Middle frontal gyrus (tissue), 1 donor: Measurements from ENCODE around the gene PRM3.

ENCODE experiments used
- DNase-seq: peaks from one replicate; pipeline ENCODE4 v3.0.0-alpha.2; 2015; ENCODE audit warnings: low spot score; ENCODE audit errors: extremely low spot score

Gene PRM3, protein sequence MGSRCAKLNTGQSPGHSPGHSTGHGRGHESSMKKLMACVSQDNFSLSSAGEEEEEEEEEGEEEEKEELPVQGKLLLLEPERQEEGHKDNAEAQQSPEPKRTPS

DNA sequence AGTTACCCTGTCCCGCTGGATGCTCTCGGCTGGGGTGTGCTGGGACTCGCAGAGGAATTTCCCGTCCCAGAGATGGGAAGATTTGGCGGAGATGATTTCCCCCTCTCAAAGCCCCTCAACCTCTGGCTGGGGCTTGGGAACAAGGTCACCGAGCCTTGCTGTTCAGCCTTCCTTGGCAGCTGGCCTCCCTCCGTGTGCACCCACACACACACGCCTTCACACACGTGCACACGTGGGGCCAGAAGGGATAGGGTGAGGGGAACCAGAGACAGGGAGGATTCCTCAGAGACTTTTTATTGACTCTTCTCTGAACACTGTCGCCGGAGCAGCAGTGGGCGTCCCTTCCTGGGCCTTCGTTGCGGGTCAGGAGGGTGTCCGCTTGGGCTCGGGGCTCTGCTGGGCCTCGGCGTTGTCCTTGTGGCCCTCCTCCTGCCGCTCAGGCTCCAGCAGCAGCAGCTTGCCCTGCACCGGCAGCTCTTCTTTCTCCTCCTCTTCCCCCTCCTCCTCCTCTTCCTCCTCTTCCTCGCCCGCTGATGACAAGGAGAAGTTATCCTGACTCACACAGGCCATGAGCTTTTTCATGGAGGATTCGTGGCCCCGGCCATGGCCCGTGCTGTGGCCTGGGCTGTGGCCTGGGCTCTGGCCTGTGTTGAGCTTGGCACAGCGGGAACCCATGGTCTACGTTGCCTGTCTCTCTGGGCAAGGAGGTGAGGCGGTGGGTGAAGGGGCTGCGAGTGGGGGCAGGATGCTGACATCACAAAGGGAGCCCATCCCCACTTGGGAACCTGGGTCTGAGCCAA lies at the start of gene PRM3:
TSS of gene PRM3 (minus strand) at position 709 of the 800 bp plus-strand sequence. CDS start at position 675, 34 bp downstream.
- DNase-seq = no peak

DNA sequence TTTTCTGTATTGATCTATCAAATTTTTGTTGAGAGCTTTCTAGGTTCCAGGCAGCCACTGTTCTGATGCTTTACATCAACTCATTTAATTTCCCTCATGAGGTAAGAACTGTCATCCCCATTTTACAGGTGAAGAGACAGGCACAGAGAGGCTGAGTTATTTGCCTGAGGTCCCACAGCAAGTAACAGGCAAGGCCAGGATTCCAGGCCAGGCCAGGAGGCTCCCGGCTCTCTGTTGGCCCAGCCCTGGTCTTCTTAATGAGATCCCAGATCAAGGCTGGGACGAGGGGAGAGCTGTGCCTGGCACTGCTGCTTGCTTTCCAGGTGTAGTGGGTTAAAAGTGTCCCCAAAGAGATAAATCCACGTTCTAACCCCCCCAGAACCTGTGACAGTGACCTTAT lies 49.4 kb upstream of the PRM3 start:
- no peak for DNase-seq

DNA sequence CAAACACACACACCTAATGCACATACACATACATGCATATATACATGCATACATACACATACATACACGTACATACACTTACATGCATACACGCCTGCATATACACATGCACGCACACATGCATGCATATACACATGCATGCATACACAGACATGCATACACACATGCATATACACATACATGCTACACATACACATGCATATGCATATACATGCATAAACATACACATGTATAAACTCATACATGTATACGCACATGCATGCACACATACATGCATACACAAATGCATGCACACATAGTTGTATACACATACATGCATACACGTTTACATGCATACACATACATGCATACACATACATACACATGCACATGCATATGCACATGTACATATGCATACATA lies 48.2 kb upstream of the PRM3 start:
- DNase-seq = no peak

DNA sequence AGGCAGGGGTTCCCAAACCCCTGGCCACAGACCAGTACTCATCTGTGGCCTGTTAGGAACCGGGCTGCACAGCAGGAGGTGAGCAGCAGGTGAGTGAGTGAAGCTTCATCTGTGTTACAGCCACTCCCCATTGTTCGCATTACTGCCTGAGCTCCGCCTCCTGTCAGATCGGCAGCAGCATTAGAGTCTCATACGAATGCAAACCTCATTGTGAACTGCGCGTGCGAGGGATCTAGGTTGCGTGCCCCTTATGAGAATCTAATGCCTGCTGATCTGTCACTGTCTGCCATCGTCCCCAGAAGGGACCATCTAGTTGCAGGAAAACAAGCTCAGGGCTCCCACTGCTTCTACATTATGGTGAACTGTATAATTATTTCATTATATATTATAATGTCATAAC lies 46.7 kb upstream of the PRM3 start:
- DNase-seq = no peak

DNA sequence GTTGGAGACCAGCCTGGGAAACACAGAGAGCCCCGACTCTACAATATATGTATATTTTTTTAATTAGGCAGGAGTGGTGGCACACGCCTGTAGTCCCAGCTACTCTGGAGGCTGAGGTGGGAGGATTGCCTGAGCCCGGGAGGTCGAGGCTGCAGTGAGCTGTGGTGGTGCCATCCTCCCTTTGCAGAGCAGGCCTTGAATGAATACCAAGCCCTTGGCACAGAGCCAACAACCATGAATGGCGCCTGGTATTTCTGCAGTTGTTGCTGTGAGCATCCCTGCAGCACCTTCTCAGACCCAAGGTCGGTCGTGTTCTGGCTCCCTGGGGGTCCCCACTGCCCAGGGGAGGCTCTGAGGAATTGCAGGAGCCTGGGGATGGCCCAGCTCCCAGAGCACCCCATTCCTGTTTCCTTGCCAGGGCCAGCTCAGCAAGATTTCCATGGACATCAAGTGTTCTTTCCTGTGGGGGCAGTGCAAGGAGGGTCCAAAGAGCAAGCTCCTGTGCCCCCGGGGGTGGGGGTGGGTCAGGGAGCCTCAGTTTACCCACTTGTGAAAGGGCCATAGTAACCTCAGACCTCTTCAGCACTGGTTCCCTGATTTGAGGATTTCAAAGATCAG lies 46.2 kb upstream of the PRM3 start:
- DNase-seq = no peak

DNA sequence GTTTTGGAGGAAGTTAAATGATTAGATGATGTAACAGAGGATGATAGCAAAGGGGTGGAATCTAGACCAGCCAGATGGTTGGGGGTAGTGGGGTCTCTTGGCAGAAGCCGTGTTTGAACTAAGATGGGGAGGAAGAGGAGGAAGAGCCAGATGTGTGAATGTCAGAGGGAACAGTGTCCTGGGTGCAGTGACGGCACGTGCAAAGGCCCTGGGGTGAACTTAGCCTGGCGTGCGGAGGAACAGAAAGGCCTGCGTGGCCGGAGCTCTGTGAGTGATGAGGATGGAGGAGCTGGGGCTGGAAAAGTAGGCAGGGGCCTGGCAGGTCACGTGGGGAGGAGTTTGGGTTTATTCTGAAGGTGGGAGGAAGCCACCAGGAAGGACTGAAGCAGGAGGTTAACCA lies 45.4 kb upstream of the PRM3 start:
- no peak for DNase-seq

DNA sequence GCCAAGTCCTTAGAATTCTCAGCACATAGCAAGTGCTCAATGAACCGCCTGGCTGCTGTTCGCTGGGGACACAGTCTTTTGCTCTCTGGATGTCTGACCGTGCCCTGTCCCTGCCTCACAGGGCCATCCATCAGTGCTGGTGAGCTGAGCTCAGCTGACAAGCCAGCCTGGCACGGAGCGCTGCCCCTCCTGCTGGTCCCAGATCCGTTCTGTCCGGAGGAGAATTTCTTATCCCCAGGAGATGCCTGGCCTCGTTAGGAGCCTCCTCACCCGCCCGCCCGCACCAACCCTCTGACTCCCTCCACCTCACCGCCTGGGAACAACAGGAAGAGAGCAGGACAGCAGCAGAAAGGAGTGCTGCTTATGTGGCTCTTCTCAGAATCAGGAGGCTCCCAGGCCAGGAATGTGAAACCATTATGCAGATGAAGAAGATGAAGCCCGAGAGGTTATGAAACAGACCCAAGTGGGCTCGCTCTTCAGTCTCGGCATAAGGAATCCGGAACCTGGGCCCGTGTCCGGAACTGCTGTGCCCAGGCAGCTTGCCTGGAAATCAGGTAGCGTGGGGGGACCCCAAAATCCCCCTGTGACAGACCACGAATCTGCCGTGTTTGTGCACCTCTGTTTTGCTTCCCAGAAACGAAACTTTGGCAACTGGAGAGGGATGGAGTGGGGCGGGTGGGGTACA lies 43.0 kb upstream of the PRM3 start:
- no peak for DNase-seq

DNA sequence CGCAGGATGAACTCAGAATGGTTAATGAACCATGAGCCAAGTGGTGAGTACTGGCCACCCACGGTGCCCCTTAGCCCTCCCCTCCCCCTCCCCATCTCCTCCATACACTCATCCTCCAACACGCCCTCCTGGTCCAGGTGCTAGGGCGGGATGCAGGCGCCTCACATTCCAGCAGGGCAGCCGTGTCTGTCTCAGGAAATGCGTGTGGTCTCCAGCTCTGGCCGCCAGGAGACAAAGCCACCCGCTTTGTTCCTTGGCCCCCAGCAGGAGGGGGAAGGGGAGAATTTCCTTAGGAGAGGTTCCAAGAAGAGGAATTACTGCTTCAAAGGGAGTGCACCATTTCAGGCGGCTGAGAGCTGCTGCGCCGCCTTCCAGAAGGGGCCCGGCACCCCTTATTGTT lies 42.1 kb upstream of the PRM3 start:
- DNase-seq = no peak

DNA sequence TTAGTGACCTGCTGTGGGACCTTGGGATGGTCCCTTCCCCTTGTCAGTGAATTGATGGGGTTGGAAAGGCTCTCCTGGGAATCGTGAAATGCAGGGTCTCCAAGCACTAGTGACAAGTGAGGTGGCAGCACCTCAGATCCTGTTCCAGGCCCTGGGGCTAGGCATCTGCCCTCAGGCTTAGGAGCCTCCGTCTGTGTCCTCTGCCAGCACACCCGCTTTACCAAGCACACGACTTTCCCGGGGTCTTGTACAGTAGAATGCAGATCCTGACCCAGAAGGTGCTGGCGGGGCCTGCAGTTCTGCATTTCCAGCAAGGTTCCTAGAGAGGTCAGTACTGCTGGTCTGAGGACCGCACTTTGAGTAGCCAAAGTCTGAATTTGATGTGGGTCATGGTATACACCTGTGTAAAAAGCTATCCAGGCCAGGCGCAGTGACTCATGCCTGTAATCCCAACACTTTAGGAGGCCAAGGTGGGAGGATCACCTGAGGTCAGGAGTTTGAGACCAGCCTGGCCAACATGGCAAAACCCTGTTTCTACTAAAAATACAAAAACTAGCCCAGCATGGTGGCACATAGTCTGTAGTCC lies 41.0 kb upstream of the PRM3 start:
- DNase-seq = no peak

DNA sequence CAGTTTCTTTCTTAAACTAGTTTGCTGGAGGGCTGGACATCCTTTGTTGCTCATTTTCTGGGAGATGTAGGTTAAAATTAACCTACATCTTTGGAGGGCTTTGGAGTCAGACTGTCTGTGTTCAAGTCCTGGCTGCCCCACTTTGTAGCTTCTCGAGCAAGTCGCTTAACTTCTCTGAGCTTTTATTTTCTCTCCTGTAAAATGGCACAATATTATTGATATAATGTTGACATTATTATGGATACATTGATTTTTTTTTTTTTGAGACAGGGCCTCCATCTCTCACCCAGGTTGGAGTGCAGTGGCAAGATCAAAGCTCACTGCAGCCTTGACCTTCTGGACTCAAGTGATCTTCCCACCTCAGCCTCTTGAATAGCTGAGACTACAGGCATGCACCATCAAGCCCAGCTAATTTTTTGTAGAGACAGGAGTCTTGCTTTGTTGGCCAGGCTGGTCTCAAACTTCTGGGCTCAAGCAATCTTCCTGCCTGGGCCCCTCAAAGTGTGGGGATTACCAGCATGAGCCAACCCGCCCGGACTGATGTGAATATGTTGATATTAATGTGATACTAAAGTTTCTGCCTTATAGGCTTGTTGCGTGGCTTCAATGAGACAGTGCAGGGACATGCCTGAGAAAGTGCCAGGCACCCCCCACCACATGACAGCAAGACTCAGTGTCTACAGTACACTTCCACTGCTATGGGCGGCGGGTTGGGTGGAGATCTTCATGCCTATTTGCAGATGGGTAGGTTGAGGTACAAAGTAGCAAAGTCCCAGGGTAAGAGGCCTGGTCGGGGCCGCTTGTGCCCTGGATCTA lies 40.3 kb upstream of the PRM3 start:
- DNase-seq = no peak

DNA sequence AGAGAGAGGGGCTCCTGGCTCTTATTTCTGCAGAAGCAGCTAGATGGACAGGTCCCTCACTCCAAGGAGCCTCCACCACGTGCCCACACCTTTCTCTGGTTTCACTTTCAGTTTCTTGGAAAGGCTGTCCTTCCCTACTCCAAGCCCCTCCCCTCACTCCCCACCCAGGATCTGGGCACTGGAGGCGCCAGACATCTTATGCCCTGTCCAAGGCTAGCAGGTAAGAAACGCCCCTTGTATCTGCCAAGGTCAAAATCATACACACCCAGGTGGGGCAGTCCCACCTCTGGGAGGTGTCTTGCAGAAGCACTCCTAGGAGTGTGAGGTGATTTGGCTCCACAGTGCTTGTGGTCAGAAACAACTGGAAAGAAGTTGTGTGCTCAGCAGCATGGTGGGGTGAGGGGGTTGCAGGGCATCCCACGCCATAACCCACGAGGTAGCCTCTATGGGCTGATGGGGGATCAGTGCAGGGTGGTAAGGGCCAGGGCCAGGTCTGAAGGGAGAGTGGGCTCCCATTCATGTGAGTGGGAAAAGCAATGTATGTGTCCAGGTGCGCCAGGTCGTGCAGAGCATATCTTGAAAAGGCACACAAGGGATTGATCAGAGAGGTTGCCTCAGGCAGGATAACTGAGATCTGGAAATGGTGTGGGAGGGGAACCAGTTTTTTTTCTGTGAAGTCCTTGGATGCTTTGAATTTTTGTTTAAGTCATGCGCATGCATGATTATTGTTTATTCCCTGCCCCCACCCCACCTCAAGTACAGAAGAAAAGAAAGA lies 39.5 kb upstream of the PRM3 start:
- no peak for DNase-seq

DNA sequence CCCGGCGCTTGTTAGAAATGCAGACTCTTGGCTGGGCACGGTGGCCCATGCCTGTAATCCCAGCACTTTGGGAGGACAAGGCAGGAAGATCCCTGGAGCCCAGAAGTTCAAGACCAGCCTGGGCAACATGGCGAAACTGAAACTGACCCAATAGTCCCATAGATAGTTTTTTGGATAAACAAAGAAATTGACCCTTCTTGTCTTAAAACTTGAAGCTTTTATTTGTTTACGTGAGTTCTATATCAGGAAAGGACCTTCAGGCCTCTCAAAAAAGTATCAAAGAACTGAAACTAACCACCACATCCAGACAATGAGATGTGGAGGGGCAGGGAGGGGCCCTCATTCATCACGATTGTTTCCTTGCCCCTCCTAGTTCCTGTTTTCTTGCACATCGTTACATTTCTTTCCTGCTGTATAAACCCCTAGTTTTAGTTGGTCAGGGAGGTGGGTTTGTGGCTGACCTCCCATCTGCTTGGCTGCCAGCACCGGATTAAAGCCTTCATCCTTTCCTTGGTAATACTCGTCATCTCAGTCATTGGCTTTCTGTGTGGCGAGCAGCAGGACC lies 37.6 kb upstream of the PRM3 start:
- no peak for DNase-seq

DNA sequence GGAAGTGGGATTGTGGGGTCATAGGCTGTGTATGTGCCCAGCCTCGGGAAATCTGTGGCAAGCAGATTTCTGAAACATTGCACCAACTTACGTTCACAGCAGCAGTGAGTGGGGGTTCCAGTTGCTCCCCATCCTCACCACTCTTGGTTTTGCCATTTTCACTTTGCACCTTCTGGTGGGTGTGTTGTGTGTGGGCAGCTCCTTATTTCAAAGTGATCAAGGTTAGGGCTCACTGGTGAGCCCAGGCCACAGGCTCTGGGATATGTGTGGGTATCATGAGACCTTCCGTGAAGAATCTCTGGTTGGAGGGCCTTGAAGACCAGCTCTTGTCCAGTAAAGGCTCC lies 37.2 kb upstream of the PRM3 start:
- no peak for DNase-seq

DNA sequence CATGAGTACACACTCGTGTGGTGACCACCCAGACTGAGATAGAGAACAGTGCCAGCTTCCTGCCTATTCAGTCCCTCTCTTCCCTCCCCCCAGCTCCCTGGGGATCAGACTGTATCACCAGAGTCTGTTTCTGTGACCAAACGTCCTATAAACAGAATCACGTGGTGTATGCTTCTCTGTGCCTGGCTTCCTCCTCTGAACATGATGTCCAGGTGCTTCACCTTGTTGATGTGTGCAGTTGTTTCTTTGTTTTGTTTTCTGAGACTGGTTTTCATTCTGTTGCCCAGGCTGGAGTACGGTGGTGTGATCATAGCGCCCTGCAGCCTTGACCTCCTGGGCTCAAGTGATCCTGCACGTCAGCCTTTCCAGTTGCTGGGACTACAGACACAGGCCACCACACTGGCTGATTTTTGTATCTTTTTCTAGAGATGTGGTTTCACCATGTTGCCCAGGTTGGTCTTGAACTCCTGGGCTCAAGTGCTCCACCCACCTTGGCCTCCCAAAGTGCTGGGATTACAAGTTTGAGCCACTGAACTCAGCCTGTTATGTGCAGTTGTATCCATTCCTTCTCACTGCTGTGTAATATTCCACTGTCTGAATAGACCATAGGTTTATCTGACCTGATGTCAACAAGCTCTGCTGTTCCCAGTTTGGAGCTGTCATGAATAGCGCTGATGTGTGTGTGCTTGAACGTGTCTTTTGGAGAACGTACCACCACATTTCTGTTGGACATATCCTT lies 36.6 kb upstream of the PRM3 start:
- no peak for DNase-seq

DNA sequence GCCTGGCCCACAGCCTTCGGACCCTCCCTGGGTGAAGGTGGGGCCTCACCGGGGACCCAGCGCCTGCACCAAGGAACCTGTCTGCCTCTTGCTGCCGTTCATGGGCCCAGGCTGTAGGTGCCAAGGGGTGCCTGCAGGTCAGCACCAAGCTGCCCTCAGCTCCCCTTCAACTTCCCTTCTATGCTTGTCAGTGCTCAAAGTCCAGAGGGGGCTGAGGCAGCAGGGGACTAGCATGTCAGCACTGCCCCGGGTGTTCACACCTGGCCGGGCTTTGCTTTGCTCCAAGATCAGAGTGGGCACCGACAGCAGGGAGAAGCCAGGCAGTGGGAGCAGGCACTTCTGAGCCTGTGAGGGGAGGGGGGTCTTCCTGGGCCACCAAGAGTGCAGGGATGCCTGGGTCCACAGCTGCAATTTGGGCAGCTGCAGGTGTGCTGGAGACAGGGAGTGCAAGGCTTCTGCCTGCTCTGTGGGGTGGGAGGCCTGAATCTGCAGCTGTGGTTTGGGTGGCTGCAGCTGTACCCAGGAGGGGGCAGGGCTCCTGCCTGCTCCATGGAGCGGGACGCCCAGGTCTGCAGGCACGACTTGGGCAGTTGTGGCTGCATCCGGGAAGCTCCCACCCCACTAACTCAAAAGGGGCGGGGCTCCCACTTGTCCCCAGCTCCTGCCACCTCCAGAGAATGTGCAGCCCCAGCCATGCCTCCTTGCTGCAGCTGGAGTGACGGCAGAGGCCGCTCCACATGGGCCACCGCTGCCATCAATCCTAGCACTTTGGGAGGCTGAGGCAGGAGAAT lies 35.3 kb upstream of the PRM3 start:
- DNase-seq = no peak

DNA sequence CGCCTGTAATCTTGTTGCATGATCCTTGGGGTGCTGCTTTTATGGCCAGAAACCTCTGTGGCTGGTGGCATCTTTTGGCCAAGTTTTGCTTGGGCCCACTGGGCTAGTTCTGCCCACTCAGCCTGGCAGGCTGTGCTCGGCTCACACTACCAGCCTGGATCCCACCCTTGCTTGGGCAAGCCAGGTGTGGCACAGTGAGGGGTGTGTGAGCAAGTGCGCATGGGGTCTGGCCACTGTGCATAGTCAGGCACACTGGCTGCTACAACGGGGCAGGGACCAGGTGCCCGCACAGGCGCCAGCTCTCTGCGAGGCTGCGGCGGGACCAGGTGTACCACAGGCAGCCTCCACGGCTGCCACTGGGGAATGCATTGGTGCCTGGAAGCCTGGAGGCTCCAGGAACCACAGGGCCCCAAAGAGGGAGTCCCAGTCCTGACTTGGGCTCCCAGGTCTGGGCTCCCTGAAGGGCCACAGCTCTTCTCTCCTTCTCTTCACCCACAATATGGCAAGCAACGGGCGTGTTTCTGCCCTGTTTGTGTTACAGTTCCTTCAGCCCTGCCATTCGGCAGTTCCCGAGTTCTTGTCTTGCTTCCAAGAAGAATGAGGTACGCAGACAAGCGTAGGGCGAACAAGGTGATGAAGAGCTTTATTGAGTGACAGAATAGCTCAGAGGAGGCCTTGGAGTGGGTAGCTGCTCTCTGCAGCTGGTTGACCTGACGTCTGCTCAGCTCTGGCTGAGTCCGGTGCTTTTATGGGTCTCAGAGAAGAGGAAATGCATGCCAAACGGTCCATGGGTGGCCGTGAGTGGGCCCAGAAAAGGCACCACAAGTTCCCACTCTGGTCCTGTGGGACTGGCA lies 34.4 kb upstream of the PRM3 start:
- no peak for DNase-seq

DNA sequence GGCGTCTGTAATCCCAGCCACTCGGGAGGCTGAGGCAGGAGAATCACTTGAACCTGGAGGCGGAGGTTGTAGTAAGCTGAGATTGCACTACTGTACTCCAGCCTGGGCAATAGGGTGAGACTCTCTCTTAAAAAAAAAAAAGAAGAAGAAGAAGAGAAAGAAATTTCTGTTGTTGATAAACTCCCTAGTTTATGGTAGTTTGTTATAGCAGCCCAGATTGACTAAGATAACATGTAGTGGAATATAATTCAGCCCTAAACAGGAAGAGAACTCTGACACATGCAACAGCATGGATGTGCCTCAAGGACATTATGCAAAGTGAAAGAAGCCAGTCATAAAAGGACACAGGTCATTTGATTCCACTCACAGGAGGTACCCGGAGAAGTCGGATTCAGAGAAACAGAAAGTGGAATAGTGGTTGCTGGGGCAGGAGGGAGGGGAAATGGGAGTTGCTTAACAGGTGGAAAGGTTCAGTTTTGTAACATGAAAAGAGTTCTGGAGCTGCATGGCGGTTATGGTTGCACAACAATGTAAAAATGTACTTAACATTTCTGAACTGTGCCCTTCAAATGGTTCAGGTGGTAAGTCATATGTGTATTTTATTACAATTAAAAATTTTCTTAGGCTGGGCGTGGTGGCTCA lies 33.7 kb upstream of the PRM3 start:
- DNase-seq = no peak
